IMR-90 (cell line): ENCODE measurements around the gene SUN1. TPM values are rescaled to one million over a fixed set of nuclear protein-coding genes. Genes with fewer than 3 reads are reported as not detected.
A peak's percentile ranks its signal among the peaks of the same experiment; 100 is the strongest.

Experiments
- ATAC-seq: fragments of 200-7000 bp; cut with Tn5 transposase; 2 replicates; pipeline ENCODE4 v1.9.1; 2020; ENCODE audit warnings: low read depth, mild to moderate bottlenecking, moderate library complexity
- BruUV-seq: library from RNA; stranded (reverse); fragments of 400-500 nt; replicated peaks from 2 replicates; lab custom pipeline; 2021; lab: Mats Ljungman, UMichigan
- CTCF ChIA-PET: fragments of 300-600 bp; formaldehyde crosslinking; extraction: SDS; loops from one replicate; lab custom pipeline; 2021; ENCODE audit warnings: antibody characterized with exemption; lab: Yijun Ruan, JAX
- POLR2A ChIA-PET: fragments of 300-600 bp; sonication (Branson Sonifier 250); formaldehyde crosslinking; loops from one replicate; lab custom pipeline; 2022; ENCODE audit warnings: antibody characterized with exemption; ENCODE audit not compliant: unreplicated experiment; lab: Charles Lee
- DNase-seq: peaks from one replicate; pipeline ENCODE4 v3.0.0; 2013
- H2AFZ ChIP-seq: replicated peaks from 2 replicates; pipeline ENCODE3; 2013; ENCODE audit warnings: low read length, mild to moderate bottlenecking; ENCODE audit not compliant: poor library complexity
- H2AK5ac ChIP-seq: 2 replicates; pipeline ENCODE4 v1.6.1; 2013; ENCODE audit warnings: low read depth, low read length, inconsistent platforms
- H2AK9ac ChIP-seq: replicated peaks from 2 replicates; pipeline ENCODE3; 2013; ENCODE audit warnings: mild to moderate bottlenecking, low read depth, low read length, moderate library complexity; ENCODE audit not compliant: poor library complexity
- H2BK120ac ChIP-seq: 2 replicates; pipeline ENCODE4 v1.6.1; 2013; ENCODE audit warnings: low read depth, low read length, inconsistent platforms
- H2BK15ac ChIP-seq: 3 replicates; pipeline ENCODE4 v1.6.1; 2013; ENCODE audit warnings: low read depth, low read length, inconsistent platforms
- H2BK20ac ChIP-seq: 2 replicates; pipeline ENCODE4 v1.6.1; 2013; ENCODE audit warnings: low read depth, mild to moderate bottlenecking, inconsistent platforms, low read length, moderate library complexity
- H2BK5ac ChIP-seq: 2 replicates; pipeline ENCODE4 v1.6.1; 2013; ENCODE audit warnings: mild to moderate bottlenecking, low read depth, low read length, inconsistent platforms; ENCODE audit not compliant: poor library complexity, severe bottlenecking
- H3K14ac ChIP-seq: replicated peaks from 2 replicates; pipeline ENCODE4 v1.6.1; 2013; ENCODE audit warnings: low read depth, low read length, inconsistent platforms
- H3K18ac ChIP-seq: 2 replicates; pipeline ENCODE4 v1.6.1; 2013; ENCODE audit warnings: low read depth, low read length, control low read depth
- H3K23ac ChIP-seq: 2 replicates; pipeline ENCODE4 v1.6.1; 2013; ENCODE audit warnings: low read depth, low read length, inconsistent platforms
- H3K27ac ChIP-seq: 2 replicates; pipeline ENCODE4 v1.5.1; 2013; ENCODE audit warnings: mild to moderate bottlenecking, control low read depth, low read length; ENCODE audit not compliant: insufficient read depth
- H3K27me3 ChIP-seq: 2 replicates; pipeline ENCODE4 v1.6.1; 2013; ENCODE audit warnings: low read length; ENCODE audit not compliant: control insufficient read depth, insufficient read depth
- H3K36me3 ChIP-seq: 2 replicates; pipeline ENCODE4 v1.6.1; 2013; ENCODE audit warnings: low read length, mixed read lengths; ENCODE audit not compliant: control insufficient read depth, insufficient read depth
- H3K4ac ChIP-seq: 2 replicates; pipeline ENCODE4 v1.6.1; 2013; ENCODE audit warnings: low read depth, low read length, inconsistent platforms
- H3K4me1 ChIP-seq: 2 replicates; pipeline ENCODE4 v1.6.1; 2013; ENCODE audit warnings: low read length, mixed read lengths; ENCODE audit not compliant: control insufficient read depth, insufficient read depth
- H3K4me2 ChIP-seq: 2 replicates; pipeline ENCODE4 v1.6.1; 2013; ENCODE audit warnings: low read depth, mild to moderate bottlenecking, control low read depth, low read length, moderate library complexity
- H3K4me3 ChIP-seq: 2 replicates; pipeline ENCODE4 v1.5.1; 2013; ENCODE audit warnings: low read depth, mild to moderate bottlenecking, control low read depth, low read length, moderate library complexity; ENCODE audit not compliant: insufficient read depth
- H3K56ac ChIP-seq: 2 replicates; pipeline ENCODE4 v1.6.1; 2013; ENCODE audit warnings: low read length, inconsistent platforms; ENCODE audit not compliant: insufficient read depth; ENCODE audit errors: extremely low read depth
- H3K79me1 ChIP-seq, 2 experiments: 2 replicates each; pipeline ENCODE4 v1.6.1; 2013; ENCODE audit warnings: low read length in 2 of 2, inconsistent platforms in 1 of 2, low read depth in 1 of 2
- H3K9ac ChIP-seq: 2 replicates; pipeline ENCODE4 v1.6.1; 2013; ENCODE audit warnings: low read depth, low read length, control low read depth
- H3K9me1 ChIP-seq: 2 replicates; pipeline ENCODE4 v1.6.1; 2013; ENCODE audit warnings: low read length, inconsistent platforms; ENCODE audit not compliant: insufficient read depth
- H3K9me3 ChIP-seq: 2 replicates; pipeline ENCODE4 v1.6.1; 2013; ENCODE audit warnings: low read length; ENCODE audit not compliant: control insufficient read depth, insufficient read depth
- H4K20me1 ChIP-seq: 2 replicates; pipeline ENCODE4 v1.6.1; 2013; ENCODE audit warnings: low read length, inconsistent platforms; ENCODE audit not compliant: insufficient read depth
- H4K5ac ChIP-seq: 2 replicates; pipeline ENCODE4 v1.6.1; 2013; ENCODE audit warnings: mild to moderate bottlenecking, low read depth, low read length, control low read depth
- H4K8ac ChIP-seq, 2 experiments: 2 replicates each; pipeline ENCODE4 v1.6.1; 2013; ENCODE audit warnings: low read depth in 2 of 2, low read length in 2 of 2, control low read depth in 1 of 2, inconsistent platforms in 1 of 2
- H4K91ac ChIP-seq: 2 replicates; pipeline ENCODE4 v1.6.1; 2013; ENCODE audit warnings: low read depth, low read length, inconsistent platforms; ENCODE audit not compliant: insufficient read depth
- CEBPB ChIP-seq: IDR thresholded peaks from 2 replicates; pipeline ENCODE4 v1.6.1; 2012; ENCODE audit warnings: low read depth, low read length, improper control_type of control experiment
- CTCF ChIP-seq: conservative IDR thresholded peaks from 2 replicates; pipeline ENCODE4 v1.5.1; 2012; ENCODE audit warnings: mild to moderate bottlenecking, low read depth, low read length, improper control_type of control experiment
- FOS ChIP-seq: fragments of 150-350 bp; IDR thresholded peaks from 2 replicates; pipeline ENCODE4 v1.6.1; 2016; ENCODE audit warnings: low read depth, low read length
- MAFK ChIP-seq: IDR thresholded peaks from 2 replicates; pipeline ENCODE4 v1.6.1; 2012; ENCODE audit warnings: low read depth, low read length, improper control_type of control experiment
- MAZ ChIP-seq: IDR thresholded peaks from 2 replicates; pipeline ENCODE4 v1.6.1; 2012; ENCODE audit warnings: low read depth, mild to moderate bottlenecking, low read length, improper control_type of control experiment, moderate library complexity, borderline replicate concordance
- MXI1 ChIP-seq: IDR thresholded peaks from 2 replicates; pipeline ENCODE4 v1.6.1; 2012; ENCODE audit warnings: low read depth, mild to moderate bottlenecking, low read length, moderate library complexity, borderline replicate concordance
- POLR2A ChIP-seq: IDR thresholded peaks from 2 replicates; pipeline ENCODE4 v1.6.1; 2012; ENCODE audit warnings: mild to moderate bottlenecking, low read depth, low read length
- RAD21 ChIP-seq: IDR thresholded peaks from 2 replicates; pipeline ENCODE4 v1.6.1; 2012; ENCODE audit warnings: low read length, improper control_type of control experiment
- RCOR1 ChIP-seq: IDR thresholded peaks from 2 replicates; pipeline ENCODE4 v1.6.1; 2012; ENCODE audit warnings: mild to moderate bottlenecking, low read length, improper control_type of control experiment; ENCODE audit not compliant: insufficient replicate concordance
- SMC3 ChIP-seq: fragments of 150-350 bp; IDR thresholded peaks from 2 replicates; pipeline ENCODE4 v1.6.1; 2016; ENCODE audit warnings: low read depth, mild to moderate bottlenecking, antibody characterized with exemption, low read length, moderate library complexity
- WGBS, 2 experiments: methylation state at CpG; one replicate each; pipeline versions ENCODE4 v1.1.5 to v1.1.7; 2013; ENCODE audit warnings: missing lambda C conversion rate in 2 of 2; ENCODE audit not compliant: insufficient read length in 1 of 2; ENCODE audit errors: extremely low coverage in 2 of 2; 5-methylcytosine and 5-hydroxymethylcytosine counted together
- dilution Hi-C: fragments of 300-500 bp; cut with HindIII; formaldehyde crosslinking; loops from one replicate; pipeline ENCODE4 v1.14.3; 2018; ENCODE audit warnings: low sequenced_read_pairs; ENCODE audit not compliant: unreplicated experiment
- in situ Hi-C: fragments of 300-500 bp; cut with MboI; formaldehyde crosslinking; loops from 3 replicates; pipeline ENCODE4 v1.14.3; 2019; ENCODE audit warnings: low sequenced_read_pairs, inconsistent platforms, mixed read lengths
- intact Hi-C: fragments of 100-400 bp; cut with micrococcal nuclease; formaldehyde crosslinking; loops from 2 replicates; pipeline ENCODE4 v1.10.0; 2022
- polyA plus RNA-seq, 3 experiments: library from polyadenylated mRNA; depleted of rRNA; stranded (reverse); fragments of >200 nt; gene quantifications; 2 replicates each; pipeline ENCODE4 v1.2.3, GENCODE V29; 2012; ENCODE audit warnings: low replicate concordance in 1 of 3
- total RNA-seq: library from RNA; depleted of rRNA; stranded (reverse); fragments of >200 nt; gene quantifications from 2 replicates; pipeline ENCODE4 v1.2.3, GENCODE V29; 2012
- TF ChIP-seq, protein P1 (sequence below): fragments of 150-350 bp; IDR thresholded peaks from 2 replicates; pipeline ENCODE4 v1.6.1; 2016; ENCODE audit warnings: low read depth, mild to moderate bottlenecking, low read length, moderate library complexity, borderline replicate concordance
- TF ChIP-seq, protein P2 (sequence below): fragments of 150-350 bp; IDR thresholded peaks from 2 replicates; pipeline ENCODE4 v1.6.1; 2017; ENCODE audit warnings: mild to moderate bottlenecking, antibody characterized with exemption, low read length, low read depth

The SUN1 gene
- total and polyA plus RNA-seq, 2 of the 4 experiments (the other 2 are of a cell fraction) = 113 to 239 TPM

DNA sequence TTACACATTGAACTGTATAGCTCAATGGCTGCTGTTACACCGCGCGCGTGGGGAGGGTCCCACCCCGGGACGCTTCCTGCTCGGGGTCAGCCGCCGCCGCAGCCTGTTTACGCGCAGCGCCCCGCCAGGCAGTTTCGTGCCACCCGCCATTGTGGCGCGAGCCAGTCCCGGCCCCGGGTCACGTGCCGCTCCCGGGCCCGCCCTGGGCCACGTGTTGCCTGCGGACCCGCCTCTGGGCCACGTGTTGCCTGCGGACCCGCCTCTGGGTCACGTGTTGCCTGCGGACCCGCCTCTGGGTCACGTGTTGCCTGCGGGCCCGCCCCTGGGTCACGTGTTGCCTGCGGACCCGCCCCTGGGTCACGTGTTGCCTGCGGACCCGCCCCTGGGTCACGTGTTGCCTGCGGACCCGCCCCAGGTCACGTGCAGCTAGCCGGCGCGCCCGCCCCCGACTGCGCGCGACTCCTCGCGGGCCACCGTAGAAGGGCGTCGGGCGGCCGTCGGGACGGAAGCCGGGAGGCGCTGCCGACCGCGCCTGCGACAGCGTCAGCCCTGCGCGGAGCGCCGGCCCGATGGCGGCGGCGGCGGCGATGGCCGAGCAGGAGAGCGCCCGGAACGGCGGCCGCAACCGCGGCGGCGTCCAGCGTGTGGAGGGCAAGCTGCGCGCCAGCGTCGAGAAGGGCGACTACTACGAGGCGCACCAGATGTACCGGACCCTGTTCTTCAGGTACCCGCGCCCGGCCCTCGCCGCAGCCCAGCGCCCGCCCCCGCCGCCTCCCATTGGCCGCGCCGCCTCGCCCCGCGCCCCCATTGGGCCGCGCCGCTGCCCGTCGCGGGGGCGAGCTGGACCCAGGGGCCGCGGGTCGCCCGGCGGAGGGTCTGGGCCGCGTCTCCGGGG is 44.0 kb downstream of the SUN1 start, which contains the start of gene GET4:
Gene GET4, plus strand, starts transcription at position 478 of the 895 bp plus-strand sequence. Its CDS starts 92 bp downstream, at position 570.
- H3K4me1 ChIP-seq = peaks cover 5% of the 10 kb centered on the region
- peak within 1 kb of the TSS; percentile 76 for H3K4ac ChIP-seq
- H4K5ac ChIP-seq = peak within 1 kb of the TSS; percentile 31; the same call in 1 of the 2 replicates
- ATAC-seq (peak; percentile 94), DNase-seq (peak; percentile 93)
- H2BK20ac ChIP-seq = no peak within 1 kb of the TSS
- peak within 1 kb of the TSS; percentile 84 for H3K27ac ChIP-seq
- H4K20me1 ChIP-seq = peaks cover 24% of the 10 kb centered on the region
- intact Hi-C loops = loop anchor here (10.0 kb wide), 1 partner anchor 362 kb away; the partner anchor contains the start of gene PDGFA
- H3K23ac ChIP-seq = 0 out of 2 replicates have a peak within 1 kb of the TSS, but pooled peaks have one; percentile 33
- in situ Hi-C loops = loop anchor here (10.0 kb wide), 1 partner anchor 342 kb away; no protein-coding TSS in a partner anchor
- H3K9me1 ChIP-seq = peaks cover 9% of the 10 kb centered on the region
- H3K9ac ChIP-seq = peak within 1 kb of the TSS; percentile 93
- peak within 1 kb of the TSS; percentile 68 for H2BK5ac ChIP-seq
- H2AK9ac ChIP-seq = peak within 1 kb of the TSS; percentile 84
- no peak within 1 kb of the TSS; the same call in 1 of the 2 replicates for H4K91ac ChIP-seq
- no TSS peak for BruUV-seq
- peak within 1 kb of the TSS; percentile 78; the same call in 1 of the 2 replicates for H3K14ac ChIP-seq
- H3K9me3 ChIP-seq = no peaks in the 10 kb centered on the region
- H3K27me3 ChIP-seq = no peaks in the 10 kb centered on the region
- no peak within 1 kb of the TSS for H2BK15ac ChIP-seq
- dilution Hi-C loops = no loop called here
- 3% methylated on average over 107 of the region's 129 CpGs; no CpG with 5 or more reads in 1 of the 2 experiments for WGBS, 2 experiments
- peak within 1 kb of the TSS; percentile 83 to 95 for H4K8ac ChIP-seq
- ChIA-PET CTCF (no interaction called here), POLR2A (no interaction called here)
- H3K36me3 ChIP-seq = peaks cover 23% of the 10 kb centered on the region
- peak within 1 kb of the TSS; percentile 77 for H2AK5ac ChIP-seq
- no peak within 1 kb of the TSS for H2BK120ac ChIP-seq
- H3K18ac ChIP-seq = no peak within 1 kb of the TSS
- peak within 1 kb of the TSS; percentile 93 for H3K4me3 ChIP-seq
- H3K4me2 ChIP-seq = peak within 1 kb of the TSS; percentile 84
- H2AFZ ChIP-seq = peak within 1 kb of the TSS; percentile 100
- peaks cover 4 to 52% of the 10 kb centered on the region in 2 experiments for H3K79me1 ChIP-seq
- H3K56ac ChIP-seq = no peak within 1 kb of the TSS
- TF ChIP-seq CEBPB (peak; percentile 23; the same call in 1 of the 2 replicates), FOS (peak; percentile 100), RCOR1 (peak; percentile 95), RAD21 (no peak), MXI1 (peak; percentile 95), MAZ (peak; percentile 81; the same call in 1 of the 2 replicates), SMC3 (no peak), POLR2A (peak; percentile 77), CTCF (0 out of 2 replicates have a peak, but pooled peaks have one; percentile 3), MAFK (peak; percentile 28; the same call in 1 of the 2 replicates)
- TF ChIP-seq, protein P1, sequence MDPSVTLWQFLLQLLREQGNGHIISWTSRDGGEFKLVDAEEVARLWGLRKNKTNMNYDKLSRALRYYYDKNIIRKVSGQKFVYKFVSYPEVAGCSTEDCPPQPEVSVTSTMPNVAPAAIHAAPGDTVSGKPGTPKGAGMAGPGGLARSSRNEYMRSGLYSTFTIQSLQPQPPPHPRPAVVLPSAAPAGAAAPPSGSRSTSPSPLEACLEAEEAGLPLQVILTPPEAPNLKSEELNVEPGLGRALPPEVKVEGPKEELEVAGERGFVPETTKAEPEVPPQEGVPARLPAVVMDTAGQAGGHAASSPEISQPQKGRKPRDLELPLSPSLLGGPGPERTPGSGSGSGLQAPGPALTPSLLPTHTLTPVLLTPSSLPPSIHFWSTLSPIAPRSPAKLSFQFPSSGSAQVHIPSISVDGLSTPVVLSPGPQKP = no peak
- TF ChIP-seq, protein P2, sequence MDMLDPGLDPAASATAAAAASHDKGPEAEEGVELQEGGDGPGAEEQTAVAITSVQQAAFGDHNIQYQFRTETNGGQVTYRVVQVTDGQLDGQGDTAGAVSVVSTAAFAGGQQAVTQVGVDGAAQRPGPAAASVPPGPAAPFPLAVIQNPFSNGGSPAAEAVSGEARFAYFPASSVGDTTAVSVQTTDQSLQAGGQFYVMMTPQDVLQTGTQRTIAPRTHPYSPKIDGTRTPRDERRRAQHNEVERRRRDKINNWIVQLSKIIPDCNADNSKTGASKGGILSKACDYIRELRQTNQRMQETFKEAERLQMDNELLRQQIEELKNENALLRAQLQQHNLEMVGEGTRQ = peak; percentile 98
